Neural progenitor cell (in vitro differentiated cells): ENCODE data around the gene MELTF.

ENCODE experiments used
- EZH2phosphoT487 ChIP-seq: fragments of 200-600 bp; sonication (generic); IDR thresholded peaks from 2 replicates; pipeline ENCODE4 v1.6.1; 2017; ENCODE audit warnings: antibody characterized with exemption
- TF ChIP-seq, protein P1 (sequence below): fragments of 200-600 bp; sonication (generic); IDR thresholded peaks from 2 replicates; pipeline ENCODE4 v1.5.1; 2017; ENCODE audit warnings: antibody characterized with exemption, mild to moderate bottlenecking

- TF ChIP-seq, protein P1, sequence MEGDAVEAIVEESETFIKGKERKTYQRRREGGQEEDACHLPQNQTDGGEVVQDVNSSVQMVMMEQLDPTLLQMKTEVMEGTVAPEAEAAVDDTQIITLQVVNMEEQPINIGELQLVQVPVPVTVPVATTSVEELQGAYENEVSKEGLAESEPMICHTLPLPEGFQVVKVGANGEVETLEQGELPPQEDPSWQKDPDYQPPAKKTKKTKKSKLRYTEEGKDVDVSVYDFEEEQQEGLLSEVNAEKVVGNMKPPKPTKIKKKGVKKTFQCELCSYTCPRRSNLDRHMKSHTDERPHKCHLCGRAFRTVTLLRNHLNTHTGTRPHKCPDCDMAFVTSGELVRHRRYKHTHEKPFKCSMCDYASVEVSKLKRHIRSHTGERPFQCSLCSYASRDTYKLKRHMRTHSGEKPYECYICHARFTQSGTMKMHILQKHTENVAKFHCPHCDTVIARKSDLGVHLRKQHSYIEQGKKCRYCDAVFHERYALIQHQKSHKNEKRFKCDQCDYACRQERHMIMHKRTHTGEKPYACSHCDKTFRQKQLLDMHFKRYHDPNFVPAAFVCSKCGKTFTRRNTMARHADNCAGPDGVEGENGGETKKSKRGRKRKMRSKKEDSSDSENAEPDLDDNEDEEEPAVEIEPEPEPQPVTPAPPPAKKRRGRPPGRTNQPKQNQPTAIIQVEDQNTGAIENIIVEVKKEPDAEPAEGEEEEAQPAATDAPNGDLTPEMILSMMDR: no peak
- no peak for TF ChIP-seq EZH2phosphoT487
Observed at GRCh38 chr3:196990601-196991007, 39.0 kb downstream of the MELTF start.
